ENCODE data around the gene HMBS. TPM values are rescaled to one million over a fixed set of nuclear protein-coding genes. Genes with fewer than 3 reads are reported as not detected.
"Not testable (repeated sequence)": the region's sequence is repeated elsewhere in the genome, so short reads cannot be mapped to it uniquely, and the experiment has no call there.

The HMBS gene
- total RNA-seq, 2 donors from 2014 or later: 7.6 to 16.1 TPM

DNA sequence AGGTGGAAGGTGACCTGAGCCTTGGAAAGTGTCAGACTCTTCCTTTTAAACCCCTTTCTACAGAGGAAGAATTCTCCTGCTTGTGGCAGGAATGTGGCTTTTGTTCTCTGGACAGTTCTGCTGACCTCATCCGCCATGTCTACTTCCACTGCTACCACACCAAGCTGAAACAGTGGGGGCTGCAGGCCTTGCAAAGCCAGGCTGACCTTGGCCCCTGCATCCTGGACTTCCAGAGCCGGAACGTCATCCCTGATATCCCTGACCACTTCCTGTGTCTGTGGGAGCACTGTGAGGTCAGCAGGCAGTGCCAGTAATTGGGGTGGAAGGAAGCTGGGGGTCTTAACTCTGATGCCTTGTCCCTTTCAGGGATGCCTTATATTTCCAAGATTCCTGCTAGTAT, 46.0 kb downstream of the HMBS start:
- no peak for DNase-seq
- intact Hi-C loops (cut with DNase I): no loop called here

DNA sequence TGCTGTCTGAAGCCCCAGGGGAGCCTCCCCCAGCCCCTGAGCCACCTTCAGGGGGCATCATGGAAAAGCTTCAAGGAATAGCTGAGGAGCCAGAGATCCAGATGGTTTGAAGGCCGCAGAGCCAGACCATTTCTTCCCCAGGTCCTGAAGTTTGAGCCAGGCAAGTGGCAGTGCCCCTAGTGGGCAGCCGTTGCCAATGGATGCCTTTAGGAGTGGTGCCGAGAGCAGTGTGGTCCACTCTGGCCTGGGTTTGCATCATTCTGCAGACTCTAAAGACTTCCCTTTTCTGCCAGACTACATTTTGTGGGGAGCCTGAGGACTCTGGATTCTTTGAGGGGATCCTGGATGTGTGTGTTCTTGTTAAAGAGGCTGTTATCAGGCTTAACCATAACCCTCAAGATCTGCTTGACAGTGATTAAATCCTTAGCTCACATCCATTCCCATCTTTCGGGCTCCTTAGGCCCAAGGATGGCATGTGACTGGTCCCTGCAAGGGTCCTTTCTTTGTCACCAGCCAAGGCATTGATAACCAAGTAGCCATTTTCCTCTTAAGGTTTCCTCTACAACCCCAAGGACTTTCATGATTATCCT, 49.8 kb downstream of the HMBS start:
- H3K27me3 ChIP-seq: no peaks in the 10 kb centered on the region
- peaks cover 10 to 31% of the 10 kb centered on the region in 2 donors for H3K36me3 ChIP-seq (replicated peaks in 1 of 2; ENCODE audit: insufficient read depth in 1 of 2, low read depth in 2 of 2)
- H3K4me1 ChIP-seq: no peaks in the 10 kb centered on the region
- peak; percentile 42 to 65 (median 56) for DNase-seq
- 28 to 46% methylated on average over 4 of the region's 4 CpGs for WGBS, 2 donors
- peak; percentile 76 for ATAC-seq
- TF ChIP-seq POLR2A (IDR thresholded peaks at IDR 0.05): no peak
- TF ChIP-seq, protein P1, sequence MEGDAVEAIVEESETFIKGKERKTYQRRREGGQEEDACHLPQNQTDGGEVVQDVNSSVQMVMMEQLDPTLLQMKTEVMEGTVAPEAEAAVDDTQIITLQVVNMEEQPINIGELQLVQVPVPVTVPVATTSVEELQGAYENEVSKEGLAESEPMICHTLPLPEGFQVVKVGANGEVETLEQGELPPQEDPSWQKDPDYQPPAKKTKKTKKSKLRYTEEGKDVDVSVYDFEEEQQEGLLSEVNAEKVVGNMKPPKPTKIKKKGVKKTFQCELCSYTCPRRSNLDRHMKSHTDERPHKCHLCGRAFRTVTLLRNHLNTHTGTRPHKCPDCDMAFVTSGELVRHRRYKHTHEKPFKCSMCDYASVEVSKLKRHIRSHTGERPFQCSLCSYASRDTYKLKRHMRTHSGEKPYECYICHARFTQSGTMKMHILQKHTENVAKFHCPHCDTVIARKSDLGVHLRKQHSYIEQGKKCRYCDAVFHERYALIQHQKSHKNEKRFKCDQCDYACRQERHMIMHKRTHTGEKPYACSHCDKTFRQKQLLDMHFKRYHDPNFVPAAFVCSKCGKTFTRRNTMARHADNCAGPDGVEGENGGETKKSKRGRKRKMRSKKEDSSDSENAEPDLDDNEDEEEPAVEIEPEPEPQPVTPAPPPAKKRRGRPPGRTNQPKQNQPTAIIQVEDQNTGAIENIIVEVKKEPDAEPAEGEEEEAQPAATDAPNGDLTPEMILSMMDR (IDR thresholded peaks at IDR 0.05): peak in 6 of 7 experiments; percentile 44 to 62 (median 53)
- H3K4me3 ChIP-seq: no peak overlapping the region
- H3K9me3 ChIP-seq: no peaks in the 10 kb centered on the region
- H3K27ac ChIP-seq: no peak overlapping the region
- intact Hi-C loops (cut with DNase I): no loop called here

More for the DNA sequence above, 46.0 kb downstream of the HMBS start:
- no peaks in the 10 kb centered on the region for H3K27me3 ChIP-seq
- no peak for TF ChIP-seq POLR2A (IDR thresholded peaks at IDR 0.05)
- TF ChIP-seq, protein P1 (IDR thresholded peaks at IDR 0.05): no peak
- H3K4me3 ChIP-seq: no peak overlapping the region
- peaks cover 10 to 31% of the 10 kb centered on the region in 2 donors for H3K36me3 ChIP-seq (replicated peaks in 1 of 2; ENCODE audit: insufficient read depth in 1 of 2, low read depth in 2 of 2)
- H3K4me1 ChIP-seq: peaks cover 14% of the 10 kb centered on the region
- H3K27ac ChIP-seq: no peak overlapping the region
- no peaks in the 10 kb centered on the region for H3K9me3 ChIP-seq
- WGBS, 2 donors: 75 to 84% methylated on average over 3 of the region's 3 CpGs
- ATAC-seq: no peak

DNA sequence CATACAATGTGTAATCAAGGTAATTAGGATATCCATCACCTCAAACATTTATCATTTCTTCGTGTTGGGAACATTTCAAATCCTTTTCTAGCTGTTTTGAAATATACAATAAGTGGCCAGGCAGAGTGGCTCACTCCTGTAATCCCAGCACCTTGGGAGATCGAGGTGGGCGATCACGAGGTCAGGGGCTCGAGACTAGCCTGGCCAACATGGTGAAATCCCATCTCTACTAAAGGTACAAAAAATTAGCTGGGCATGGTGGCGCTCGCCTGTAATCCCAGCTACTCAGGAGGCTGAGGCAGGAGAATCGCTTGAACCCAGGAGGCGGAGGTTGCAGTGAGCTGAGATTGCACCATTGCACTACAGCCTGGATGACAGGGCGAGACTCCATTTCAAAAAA, 54.6 kb downstream of the HMBS start:
- H3K9me3 ChIP-seq; H3K27ac ChIP-seq; H3K4me1 ChIP-seq; intact Hi-C loops (cut with DNase I); H3K4me3 ChIP-seq; H3K27me3 ChIP-seq; H3K36me3 ChIP-seq (replicated peaks in 1 of 2; ENCODE audit: insufficient read depth in 1 of 2, low read depth in 2 of 2); ATAC-seq; DNase-seq: not testable (repeated sequence)
- 80 to 84% methylated on average over 10 of the region's 10 CpGs for WGBS, 2 donors

Other genes starting within 250 kb of the HMBS start
- not detected for gene CXCR5, start 201.0 kb upstream of the HMBS start, total RNA-seq
- gene BCL9L, start 159.0 kb upstream of the HMBS start, total RNA-seq: 10 to 100 TPM; 13.2 to 16.5 TPM
- gene UPK2, start 128.6 kb upstream of the HMBS start, total RNA-seq: not detected
- gene FOXR1, start 113.1 kb upstream of the HMBS start, total RNA-seq: not detected
- gene CENATAC, start 86.7 kb upstream of the HMBS start, total RNA-seq: 10 to 100 TPM; 68.7 to 95.9 TPM
- gene RPS25, start 66.5 kb upstream of the HMBS start, total RNA-seq: 1,000 to 10,000 TPM in 1 of 2 donors, 100 to 1,000 TPM in 1; 824 to 1,261 TPM
- gene TRAPPC4, start 66.1 kb upstream of the HMBS start, total RNA-seq: 10 to 100 TPM; 26.2 to 39.9 TPM
- gene SLC37A4, start 54.0 kb upstream of the HMBS start, total RNA-seq: 10 to 100 TPM; 64.6 to 90.3 TPM
- gene HYOU1, start 27.7 kb upstream of the HMBS start, total RNA-seq: 100 to 1,000 TPM; 121 to 218 TPM
- 10 to 100 TPM; 17.6 to 50.1 TPM for gene VPS11, start 17.1 kb upstream of the HMBS start, total RNA-seq
- 10 to 100 TPM; 26.7 to 62.6 TPM for gene DPAGT1, start 17.0 kb downstream of the HMBS start, total RNA-seq
- 10 to 100 TPM in 1 of 2 donors, 1 to 10 TPM in 1; 5.4 to 20.8 TPM for gene C2CD2L, start 22.5 kb downstream of the HMBS start, total RNA-seq
- 10 to 100 TPM; 11.9 to 28.3 TPM for gene HINFP, start 36.7 kb downstream of the HMBS start, total RNA-seq
- gene ABCG4, start 64.2 kb downstream of the HMBS start, total RNA-seq: under 1 TPM in 1 of 2 donors, not detected in 1; 0.33 TPM
- 10 to 100 TPM in 1 of 2 donors, 1 to 10 TPM in 1; 9.3 to 30.7 TPM for gene NLRX1, start 83.8 kb downstream of the HMBS start, total RNA-seq
- 1 to 10 TPM in 1 of 2 donors, not detected in 1; 3.6 TPM for gene NHERF4, start 100.6 kb downstream of the HMBS start, total RNA-seq
- 1 to 10 TPM; 3.0 to 6.5 TPM for gene CBL, start 121.5 kb downstream of the HMBS start, total RNA-seq
- 100 to 1,000 TPM in 1 of 2 donors, 10 to 100 TPM in 1; 75.0 to 205 TPM for gene MCAM, start 232.2 kb downstream of the HMBS start, total RNA-seq
- gene RNF26, start 249.6 kb downstream of the HMBS start, total RNA-seq: 1 to 10 TPM; 5.7 to 9.2 TPM

All from body of pancreas (tissue), 4 donors.